Left lung (tissue), 10 donors: ENCODE data around the gene ANKRD33. TPM values are rescaled to one million over a fixed set of nuclear protein-coding genes. Genes with fewer than 3 reads are reported as not detected.
A peak's percentile ranks its signal among the peaks of the same experiment; 100 is the strongest.

Experiments used
- ATAC-seq: fragments of 200-7000 bp; cut with Tn5 transposase; one replicate; pipeline ENCODE4 v1.9.1; 2020; ENCODE audit warnings: moderate library complexity
- DNase-seq, 4 donors: peaks; one replicate each; pipeline ENCODE4 v3.0.0-alpha.2; 2013 to 2020
- H3K27ac ChIP-seq, 2 donors: fragments of 200-600 bp; sonication (generic) in 1 of 2; one replicate each; pipeline versions ENCODE4 v1.5.0 to v1.8.0; 2020 to 2021
- H3K27me3 ChIP-seq, 2 donors: fragments of 200-600 bp; sonication (generic) in 1 of 2; one replicate each; pipeline versions ENCODE4 v1.5.0 to v1.8.0; 2020 to 2021
- H3K36me3 ChIP-seq, 2 donors: fragments of 200-600 bp; sonication (generic) in 1 of 2; one replicate each; pipeline versions ENCODE4 v1.5.0 to v1.8.0; 2020 to 2021
- H3K4me1 ChIP-seq, 2 donors: fragments of 200-600 bp; one replicate each; pipeline ENCODE4 v1.8.0; 2021
- H3K4me3 ChIP-seq, 2 donors: fragments of 200-600 bp; sonication (generic) in 1 of 2; one replicate each; pipeline versions ENCODE4 v1.5.0 to v1.8.0; 2020 to 2021; ENCODE audit warnings: mild to moderate bottlenecking in 1 of 2
- H3K9me3 ChIP-seq, 2 donors: fragments of 200-600 bp; sonication (generic) in 1 of 2; one replicate each; pipeline versions ENCODE4 v1.5.0 to v1.8.0; 2020 to 2021
- intact Hi-C, 2 donors: fragments of 100-400 bp; cut with DNase I; formaldehyde crosslinking; loops; one replicate each; pipeline versions ENCODE4 v1.11.2 to v1.14.2; 2022
- polyA plus RNA-seq, 6 donors: library from polyadenylated mRNA; unstranded; fragments of 120-200 nt; gene quantifications; one replicate each; pipeline ENCODE4 v1.2.1, GENCODE V29; 2013; ENCODE audit not compliant: insufficient read length in 6 of 6
- total RNA-seq, 2 donors: library from RNA; stranded (reverse); fragmentation: NEBNext Ultra II Directional; extraction: Animal tissue kit (Norgen Biotek cat#: 25700); gene quantifications; one replicate each; pipeline ENCODE4 v1.2.1, GENCODE V29; 2021
- TF ChIP-seq, protein P1 (sequence below), 2 donors: fragments of 200-600 bp; sonication (generic) in 1 of 2; IDR thresholded peaks; one replicate each; pipeline versions ENCODE4 v1.5.0 to v1.8.0; 2021; ENCODE audit warnings: antibody characterized with exemption in 2 of 2
- donor health status: DM: no; HTN: yes; CAD: no.
- donor health status: DM: no; HTN: no; CAD: no.

ANKRD33 gene
- total and polyA plus RNA-seq, 8 donors: 0.08 to 0.13 (median 0.08) TPM; not detected in 5

DNA sequence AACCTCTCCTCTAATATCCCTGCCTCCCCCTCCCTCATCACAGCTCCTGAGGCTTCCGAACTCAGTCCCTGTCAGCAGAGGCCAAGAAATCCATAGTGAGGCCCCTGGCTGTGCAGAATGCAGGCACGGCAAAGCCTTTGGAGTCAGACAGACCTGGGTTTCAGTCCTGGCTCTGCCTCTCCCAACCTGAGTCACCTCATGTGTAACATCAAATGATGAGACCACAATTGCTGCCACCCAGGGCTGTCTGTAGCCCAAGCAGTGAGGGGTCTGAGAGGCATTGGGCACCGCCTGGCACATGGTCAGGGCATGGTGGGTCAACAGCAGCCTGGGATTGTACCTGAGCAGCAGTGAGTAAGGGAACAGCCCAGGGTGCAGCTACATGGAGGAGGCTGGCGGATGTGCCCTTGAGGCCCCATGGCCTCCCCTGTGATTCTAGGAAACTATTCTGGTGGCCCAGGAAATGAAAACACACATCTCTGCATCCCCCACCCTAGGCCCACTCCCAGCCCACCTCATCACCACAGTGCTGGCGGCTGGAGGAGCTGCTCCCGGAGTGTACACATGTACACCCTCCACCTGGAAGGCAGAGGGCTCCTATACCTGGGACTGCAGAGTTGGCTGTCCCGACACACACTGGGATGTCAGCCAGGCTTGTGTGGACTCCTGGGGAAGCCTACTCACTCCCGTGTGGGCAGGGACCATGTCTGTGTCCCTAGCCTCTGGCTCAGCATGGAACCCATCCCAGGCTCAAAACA, 7.7 kb downstream of the ANKRD33 start:
- TF ChIP-seq, protein P1, sequence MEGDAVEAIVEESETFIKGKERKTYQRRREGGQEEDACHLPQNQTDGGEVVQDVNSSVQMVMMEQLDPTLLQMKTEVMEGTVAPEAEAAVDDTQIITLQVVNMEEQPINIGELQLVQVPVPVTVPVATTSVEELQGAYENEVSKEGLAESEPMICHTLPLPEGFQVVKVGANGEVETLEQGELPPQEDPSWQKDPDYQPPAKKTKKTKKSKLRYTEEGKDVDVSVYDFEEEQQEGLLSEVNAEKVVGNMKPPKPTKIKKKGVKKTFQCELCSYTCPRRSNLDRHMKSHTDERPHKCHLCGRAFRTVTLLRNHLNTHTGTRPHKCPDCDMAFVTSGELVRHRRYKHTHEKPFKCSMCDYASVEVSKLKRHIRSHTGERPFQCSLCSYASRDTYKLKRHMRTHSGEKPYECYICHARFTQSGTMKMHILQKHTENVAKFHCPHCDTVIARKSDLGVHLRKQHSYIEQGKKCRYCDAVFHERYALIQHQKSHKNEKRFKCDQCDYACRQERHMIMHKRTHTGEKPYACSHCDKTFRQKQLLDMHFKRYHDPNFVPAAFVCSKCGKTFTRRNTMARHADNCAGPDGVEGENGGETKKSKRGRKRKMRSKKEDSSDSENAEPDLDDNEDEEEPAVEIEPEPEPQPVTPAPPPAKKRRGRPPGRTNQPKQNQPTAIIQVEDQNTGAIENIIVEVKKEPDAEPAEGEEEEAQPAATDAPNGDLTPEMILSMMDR (IDR thresholded peaks at IDR 0.05): no peak
- Histone ChIP-seq H3K4me3 (no peak overlapping the region), H3K4me1 (peaks cover 0 to 30% of the 10 kb centered on the region in 2 donors), H3K27ac (peak overlapping the region in 1 of 2 donors; percentile 58), H3K27me3 (no peaks in the 10 kb centered on the region), H3K36me3 (no peaks in the 10 kb centered on the region), H3K9me3 (no peaks in the 10 kb centered on the region)
- no peak for DNase-seq
- ATAC-seq: no peak
- intact Hi-C loops: no loop called here

DNA sequence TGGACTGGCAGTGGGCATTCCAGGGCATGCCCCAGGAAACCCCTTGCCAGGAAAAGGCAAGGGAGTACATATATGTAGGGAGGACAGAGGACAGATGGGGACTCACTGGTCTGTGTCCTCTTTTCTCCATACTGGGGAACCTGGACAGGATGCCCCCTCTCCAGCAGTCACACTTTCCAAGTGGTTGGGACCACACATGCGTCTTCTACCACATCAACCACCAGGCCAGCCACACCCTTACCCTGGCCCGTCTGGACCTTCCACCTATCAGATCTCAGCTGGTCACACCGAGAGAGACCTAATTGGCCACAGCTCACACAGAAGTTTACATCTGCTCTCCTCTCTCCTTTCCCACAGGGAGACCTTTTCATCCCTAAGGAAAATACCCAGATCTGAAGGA, 8.3 kb downstream of the ANKRD33 start:
- Histone ChIP-seq H3K4me1 (peaks cover 0 to 30% of the 10 kb centered on the region in 2 donors), H3K36me3 (no peaks in the 10 kb centered on the region), H3K27me3 (no peaks in the 10 kb centered on the region), H3K9me3 (no peaks in the 10 kb centered on the region), H3K4me3 (no peak overlapping the region), H3K27ac (peak overlapping the region in 1 of 2 donors; percentile 58)
- ATAC-seq (no peak), DNase-seq (no peak)
- intact Hi-C loops: no loop called here
- TF ChIP-seq, protein P1 (IDR thresholded peaks at IDR 0.05): no peak

DNA sequence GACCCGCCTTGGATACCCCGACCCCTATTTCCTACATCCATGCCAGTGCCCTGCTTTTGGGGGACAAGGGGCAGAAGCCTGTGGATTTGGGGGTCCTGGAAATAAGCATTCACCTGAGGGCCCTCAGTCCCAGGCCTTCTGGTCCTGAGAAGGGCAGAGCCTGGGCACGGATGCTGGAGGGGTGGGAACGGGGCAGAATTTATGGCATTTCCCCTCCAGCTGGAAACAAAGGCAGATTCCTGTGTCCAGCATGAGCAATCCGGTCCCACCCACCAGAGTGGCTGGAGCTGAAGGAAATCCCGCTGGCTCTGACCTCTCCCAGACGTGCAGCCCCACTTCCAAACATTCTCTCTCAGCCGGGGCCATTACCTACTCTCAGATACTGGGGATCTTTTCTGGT, 9.3 kb downstream of the ANKRD33 start:
- Histone ChIP-seq H3K4me3 (no peak overlapping the region), H3K27me3 (no peaks in the 10 kb centered on the region), H3K36me3 (no peaks in the 10 kb centered on the region), H3K4me1 (peaks cover 0 to 30% of the 10 kb centered on the region in 2 donors), H3K27ac (peak overlapping the region; percentile 56 to 58), H3K9me3 (no peaks in the 10 kb centered on the region)
- TF ChIP-seq, protein P1 (IDR thresholded peaks at IDR 0.05): no peak
- intact Hi-C loops: no loop called here
- ATAC-seq (peak; percentile 35), DNase-seq (no peak)

DNA sequence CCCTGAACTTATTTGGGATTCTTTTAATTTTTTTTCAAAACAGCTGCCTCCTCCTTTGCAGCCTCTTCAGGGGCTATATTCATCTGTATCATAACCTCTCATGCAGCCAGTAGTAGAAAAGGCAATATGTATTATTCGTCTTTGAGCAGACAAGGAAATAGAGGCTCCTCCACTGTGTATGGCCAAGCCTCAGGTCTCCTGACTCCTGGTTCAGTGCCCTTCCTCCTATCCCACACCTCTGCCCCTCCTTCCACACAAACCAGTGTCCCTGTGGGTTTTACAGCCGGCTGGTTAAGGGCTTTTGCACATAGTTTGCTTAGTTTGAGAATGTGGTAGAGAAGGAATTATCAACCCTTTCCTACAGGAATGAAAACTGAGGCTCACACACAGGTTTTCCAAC, 10.6 kb downstream of the ANKRD33 start:
- H3K27ac ChIP-seq: peak overlapping the region in 1 of 2 donors; percentile 58
- ATAC-seq (no peak), DNase-seq (no peak)
- H3K27me3 ChIP-seq: no peaks in the 10 kb centered on the region
- H3K9me3 ChIP-seq: no peaks in the 10 kb centered on the region
- TF ChIP-seq, protein P1 (IDR thresholded peaks at IDR 0.05): no peak
- intact Hi-C loops: no loop called here
- H3K36me3 ChIP-seq: no peaks in the 10 kb centered on the region
- no peak overlapping the region for H3K4me3 ChIP-seq
- H3K4me1 ChIP-seq: peaks cover 0 to 30% of the 10 kb centered on the region in 2 donors

DNA sequence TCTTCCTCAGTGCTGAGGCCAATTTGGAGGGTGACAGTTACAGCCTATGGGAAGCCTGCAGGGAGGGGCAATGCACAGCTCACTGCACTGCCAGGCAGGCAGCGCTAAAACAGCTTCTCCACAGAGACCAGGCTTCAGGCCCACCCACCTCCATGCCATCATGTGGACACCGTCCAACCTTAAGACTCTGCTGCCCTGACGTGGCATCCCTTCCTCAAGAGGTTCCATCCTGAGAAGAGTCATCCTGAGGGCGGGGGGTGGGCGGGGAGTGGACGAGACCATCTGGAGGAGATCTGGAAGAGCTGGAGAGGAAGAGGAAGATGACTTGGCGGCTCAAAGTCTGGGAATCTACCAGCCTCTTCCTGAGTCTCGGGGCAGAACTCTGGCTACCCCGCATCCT, 11.0 kb downstream of the ANKRD33 start:
- H3K4me3 ChIP-seq: no peak overlapping the region
- ATAC-seq: no peak
- intact Hi-C loops: no loop called here
- peaks cover 0 to 32% of the 10 kb centered on the region in 2 donors for H3K4me1 ChIP-seq
- H3K27ac ChIP-seq: peak overlapping the region in 1 of 2 donors; percentile 46
- H3K27me3 ChIP-seq: no peaks in the 10 kb centered on the region
- TF ChIP-seq, protein P1 (IDR thresholded peaks at IDR 0.05): no peak
- no peaks in the 10 kb centered on the region for H3K9me3 ChIP-seq
- no peak for DNase-seq
- no peaks in the 10 kb centered on the region for H3K36me3 ChIP-seq
